Gastrocnemius medialis (tissue), 4 donors: ENCODE data around the gene PLCL2. TPM values are rescaled to one million over a fixed set of nuclear protein-coding genes. Genes with fewer than 3 reads are reported as not detected.
A peak's percentile ranks its signal among the peaks of the same experiment; 100 is the strongest.

Experiments
- ATAC-seq, 2 donors: fragments of 150-250 bp; one replicate each; pipeline ENCODE4 v1.9.1; 2016
- DNase-seq, 2 donors: peaks; one replicate each; pipeline ENCODE4 v3.0.0-alpha.2; 2019
- H3K27ac ChIP-seq, 4 donors: fragments of 200-600 bp; sonication (generic); 1 replicate in 1 of 4; 2 replicates in 3 of 4; pipeline ENCODE4 v1.5.1; 2016 to 2018; ENCODE audit warnings: mild to moderate bottlenecking in 2 of 4, moderate library complexity in 1 of 4
- H3K27me3 ChIP-seq, 3 donors: fragments of 200-600 bp; sonication (generic) in 2 of 3; 1 replicate in 1 of 3; 2 replicates in 2 of 3; pipeline versions ENCODE4 v1.5.1 to v1.6.0; 2016 to 2019; ENCODE audit warnings: mild to moderate bottlenecking in 1 of 3, moderate library complexity in 1 of 3
- H3K36me3 ChIP-seq, 2 donors: fragments of 200-600 bp; sonication (generic) in 1 of 2; one replicate each; pipeline ENCODE4 v1.5.1; 2017 to 2018
- H3K4me1 ChIP-seq, 2 donors: fragments of 200-600 bp; sonication (generic) in 1 of 2; one replicate each; pipeline ENCODE4 v1.5.1; 2016 to 2017; ENCODE audit warnings: mild to moderate bottlenecking in 2 of 2
- H3K4me3 ChIP-seq, 4 donors: fragments of 200-600 bp; sonication (generic) in 3 of 4; 1 replicate in 1 of 4; 2 replicates in 3 of 4; pipeline ENCODE4 v1.5.1; 2016 to 2019; ENCODE audit warnings: mild to moderate bottlenecking in 2 of 4
- H3K9me3 ChIP-seq, 3 donors: fragments of 200-600 bp; sonication (generic) in 2 of 3; 1 replicate in 1 of 3; 2 replicates in 2 of 3; pipeline ENCODE4 v1.5.1; 2016 to 2019
- CTCF ChIP-seq, 5 experiments: fragments of 450-650 bp in 3 of 5; fragments of 200-600 bp in 2 of 5; sonication (generic) in 2 of 5; IDR thresholded peaks in 4 of 5; conservative IDR thresholded peaks in 1 of 5; 1 replicate in 4 of 5; 2 replicates in 1 of 5; pipeline ENCODE4 v1.5.1; 2016 to 2019; ENCODE audit warnings: antibody characterized with exemption in 5 of 5, mild to moderate bottlenecking in 3 of 5, moderate library complexity in 3 of 5
- POLR2A ChIP-seq, 2 donors: fragments of 450-650 bp; IDR thresholded peaks; one replicate each; pipeline ENCODE4 v1.6.1; 2017; ENCODE audit warnings: antibody characterized with exemption in 2 of 2, mild to moderate bottlenecking in 2 of 2, moderate library complexity in 2 of 2
- in situ Hi-C, 4 donors: fragments of 200-750 bp; cut with MboI; loops; one replicate each; pipeline versions ENCODE4 v1.15.0 to v1.8.0; 2017; ENCODE audit warnings: low sequenced_read_pairs in 4 of 4
- intact Hi-C: fragments of 100-400 bp; cut with DNase I; formaldehyde crosslinking; loops from one replicate; pipeline ENCODE4 v1.15.1; 2023; ENCODE audit warnings: low total_unique reads
- total RNA-seq, 4 donors: library from RNA; depleted of rRNA; stranded (reverse); fragments of >200 nt; gene quantifications; one replicate each; pipeline versions ENCODE4 v1.1.0 to v1.2.3, GENCODE V29; 2016

Gene PLCL2
- total RNA-seq, 4 donors from 2014 or later = 23.9 to 37.2 (median 32.7) TPM

- in situ Hi-C loops = no loop called here
- Histone ChIP-seq H3K4me1 (peaks cover 34 to 39% of the 10 kb centered on the region in 2 donors), H3K27me3 (no peaks in the 10 kb centered on the region), H3K4me3 (no peak overlapping the region), H3K27ac (no peak overlapping the region), H3K9me3 (no peaks in the 10 kb centered on the region), H3K36me3 (no peaks in the 10 kb centered on the region)
- intact Hi-C loops = no loop called here
- TF ChIP-seq POLR2A (IDR thresholded peaks at IDR 0.05) = no peak
- ATAC-seq (no peak), DNase-seq (no peak)
Measured at GRCh38 chr3:16999871-17000270, 115.1 kb downstream of the PLCL2 start.

- TF ChIP-seq POLR2A (IDR thresholded peaks at IDR 0.05) = no peak
- ATAC-seq (no peak), DNase-seq (no peak)
- Histone ChIP-seq H3K4me3 (no peak overlapping the region), H3K27ac (no peak overlapping the region), H3K27me3 (no peaks in the 10 kb centered on the region), H3K9me3 (no peaks in the 10 kb centered on the region), H3K4me1 (peaks cover 24 to 36% of the 10 kb centered on the region in 2 donors), H3K36me3 (no peaks in the 10 kb centered on the region)
- in situ Hi-C loops = no loop called here
- intact Hi-C loops = no loop called here
Measured at GRCh38 chr3:17003457-17003856, 118.7 kb downstream of the PLCL2 start.

- in situ Hi-C loops = no loop called here
- Histone ChIP-seq H3K4me1 (peaks cover 17 to 31% of the 10 kb centered on the region in 2 donors), H3K36me3 (peaks cover 0 to 14% of the 10 kb centered on the region in 2 donors), H3K9me3 (no peaks in the 10 kb centered on the region), H3K27ac (peak overlapping the region in 1 of 4 donors; percentile 35), H3K27me3 (no peaks in the 10 kb centered on the region), H3K4me3 (no peak overlapping the region)
- no peak for ATAC-seq
- intact Hi-C loops = no loop called here
- no peak for DNase-seq
- TF ChIP-seq CTCF (IDR thresholded peaks at IDR 0.05 in 4 of 5, conservative IDR thresholded peaks at IDR 0.05 in 1 of 5) (no peak), POLR2A (IDR thresholded peaks at IDR 0.05) (no peak)
Measured at GRCh38 chr3:17006132-17006852, 121.5 kb downstream of the PLCL2 start.

GRCh38 chr3:17007284-17007683 lies 122.5 kb downstream of the PLCL2 start:
- no peaks in the 10 kb centered on the region for H3K27me3 ChIP-seq
- peaks cover 0 to 14% of the 10 kb centered on the region in 2 donors for H3K36me3 ChIP-seq
- ATAC-seq (no peak), DNase-seq (no peak)
- in situ Hi-C loops (no loop called here), intact Hi-C loops (no loop called here)
- no peak for TF ChIP-seq CTCF (IDR thresholded peaks at IDR 0.05 in 4 of 5, conservative IDR thresholded peaks at IDR 0.05 in 1 of 5)
- TF ChIP-seq POLR2A (IDR thresholded peaks at IDR 0.05) = no peak
- no peaks in the 10 kb centered on the region for H3K9me3 ChIP-seq
- no peak overlapping the region for H3K27ac ChIP-seq
- no peak overlapping the region for H3K4me3 ChIP-seq
- peaks cover 23 to 32% of the 10 kb centered on the region in 2 donors for H3K4me1 ChIP-seq

GRCh38 chr3:17009826-17010225 lies 125.1 kb downstream of the PLCL2 start:
- no peak for DNase-seq
- Histone ChIP-seq H3K4me1 (peaks cover 43 to 47% of the 10 kb centered on the region in 2 donors), H3K4me3 (no peak overlapping the region), H3K9me3 (no peaks in the 10 kb centered on the region), H3K27ac (no peak overlapping the region), H3K27me3 (no peaks in the 10 kb centered on the region), H3K36me3 (peaks cover 0 to 14% of the 10 kb centered on the region in 2 donors)
- ATAC-seq = no peak
- TF ChIP-seq CTCF (IDR thresholded peaks at IDR 0.05 in 4 of 5, conservative IDR thresholded peaks at IDR 0.05 in 1 of 5) (no peak), POLR2A (IDR thresholded peaks at IDR 0.05) (no peak)
- intact Hi-C loops (no loop called here), in situ Hi-C loops (no loop called here)
